ENCODE results near the gene ARL6IP4.
"Not testable (repeated sequence)": the region's sequence is repeated elsewhere in the genome, so short reads cannot be mapped to it uniquely, and the experiment has no call there.

ARL6IP4 gene

DNA sequence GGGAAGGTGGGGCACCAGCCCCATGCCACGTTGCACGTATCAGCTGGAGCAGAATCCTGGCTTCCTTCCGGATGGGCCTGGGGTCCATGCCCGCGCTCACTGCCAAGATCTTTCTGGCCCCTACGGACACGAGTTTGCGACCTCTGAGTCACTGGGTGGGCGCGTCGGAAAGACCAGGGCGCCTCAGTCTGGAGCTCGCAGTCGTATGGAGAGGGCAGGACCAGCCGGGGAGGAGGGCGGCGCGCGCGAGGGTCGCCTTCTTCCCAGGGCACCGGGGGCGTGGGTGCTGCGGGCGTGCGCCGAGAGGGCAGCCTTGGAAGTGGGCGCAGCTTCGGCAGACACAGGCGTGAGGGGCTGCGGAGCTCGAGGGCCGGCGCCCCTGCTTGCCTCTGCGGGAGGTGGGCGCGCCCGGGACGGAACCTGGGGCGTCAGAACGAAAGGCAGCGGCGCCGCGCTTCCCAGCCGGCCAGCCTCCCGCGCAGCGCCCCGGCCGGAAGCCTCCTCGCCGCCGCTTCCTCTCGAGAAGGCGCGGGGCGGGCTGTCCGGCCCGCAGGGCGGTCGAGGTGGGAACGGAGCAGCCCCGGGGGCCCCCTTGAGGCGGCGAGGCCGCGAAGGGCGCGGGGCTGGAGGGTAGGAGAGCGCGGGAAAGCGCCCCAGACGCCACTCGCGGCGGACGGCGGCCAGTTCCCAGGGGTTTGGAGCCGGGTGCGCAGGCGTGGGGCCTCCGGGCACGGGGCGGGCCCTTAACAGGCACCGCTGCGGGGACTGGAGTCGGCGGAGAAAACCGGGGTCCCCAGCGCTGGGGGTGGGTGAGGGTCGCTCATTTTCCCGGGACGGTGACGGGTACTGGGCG, at the start of gene ARL6IP4:
TSS of gene ARL6IP4 (plus strand) at position 499 of the 853 bp plus-strand sequence. CDS start 459 bp downstream, outside the sequence.
- peak within 1 kb of the TSS; percentile 99 for H3K4me3 ChIP-seq
- TF ChIP-seq Cebpa-rat (IDR thresholded peaks at IDR 0.05) = no peak
- peaks cover 85% of the 10 kb centered on the region for H3K4me1 ChIP-seq
- peak within 1 kb of the TSS; percentile 97 for H3K4me2 ChIP-seq
- H3K9me3 ChIP-seq = no peaks in the 10 kb centered on the region
- H3K36me3 ChIP-seq = peaks cover 61% of the 10 kb centered on the region
- peaks cover 46% of the 10 kb centered on the region for H4K20me1 ChIP-seq
- H3K27ac ChIP-seq = peak within 1 kb of the TSS; percentile 95
- peak within 1 kb of the TSS; percentile 97 for H3K9ac ChIP-seq
- no peaks in the 10 kb centered on the region for H3K27me3 ChIP-seq

- Histone ChIP-seq H3K36me3 (peaks cover 48% of the 10 kb centered on the region), H3K4me2 (peak overlapping the region; percentile 37), H3K9ac (no peak overlapping the region), H3K27me3 (no peaks in the 10 kb centered on the region), H4K20me1 (no peaks in the 10 kb centered on the region), H3K4me3 (no peak overlapping the region), H3K9me3 (no peaks in the 10 kb centered on the region), H3K27ac (no peak overlapping the region), H3K4me1 (peaks cover 42% of the 10 kb centered on the region)
- no peak for TF ChIP-seq Cebpa-rat (IDR thresholded peaks at IDR 0.05)
Observed at GRCh38 chr12:122932207-122932606, 48.3 kb upstream of the ARL6IP4 start.

DNA sequence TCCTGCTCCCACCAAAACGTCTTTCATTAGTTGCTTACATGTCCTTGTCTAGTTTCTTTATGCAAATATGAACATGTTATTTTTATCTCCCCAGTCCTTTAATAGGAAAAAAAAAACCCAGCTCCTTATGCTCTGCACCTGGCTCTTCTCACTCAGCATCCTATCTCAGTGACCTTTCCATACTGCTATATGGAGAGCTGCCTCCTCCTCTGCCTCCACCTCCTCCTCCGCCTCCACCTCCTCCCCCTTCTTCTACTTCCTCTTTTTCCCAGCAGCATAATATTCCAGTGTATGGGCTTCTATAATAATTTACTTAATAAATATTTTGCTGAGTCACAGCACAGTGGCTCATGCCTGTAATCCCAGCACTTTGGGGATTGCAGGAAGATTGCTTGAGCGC, 45.8 kb upstream of the ARL6IP4 start:
- Histone ChIP-seq H3K27me3 (no peaks in the 10 kb centered on the region), H3K4me3 (no peak overlapping the region), H3K36me3 (peaks cover 56% of the 10 kb centered on the region), H3K4me2 (no peak overlapping the region), H3K27ac (no peak overlapping the region), H3K9me3 (no peaks in the 10 kb centered on the region), H3K9ac (no peak overlapping the region), H4K20me1 (no peaks in the 10 kb centered on the region), H3K4me1 (peaks cover 23% of the 10 kb centered on the region)
- TF ChIP-seq Cebpa-rat (IDR thresholded peaks at IDR 0.05) = no peak

DNA sequence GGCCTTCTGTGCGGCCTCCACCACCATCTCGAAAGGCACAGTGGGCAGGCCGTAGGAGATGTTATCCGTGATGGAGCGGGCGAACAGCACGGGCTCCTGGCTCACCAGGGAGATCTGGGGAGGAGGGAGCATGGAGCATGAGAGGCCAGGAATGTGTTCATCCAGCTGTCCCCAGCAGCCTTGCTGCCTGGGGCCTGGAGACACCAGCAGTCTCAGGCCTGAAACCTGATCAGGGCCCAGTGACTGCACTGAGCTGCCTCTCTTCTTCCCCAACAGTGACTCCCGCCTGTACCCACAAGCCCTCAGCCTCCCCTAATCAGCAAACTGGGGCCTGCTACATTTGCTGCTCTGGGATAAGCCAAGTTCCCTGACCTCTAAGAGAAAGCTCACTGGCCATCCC, 45.2 kb upstream of the ARL6IP4 start:
- Histone ChIP-seq H3K4me3 (no peak overlapping the region), H3K27me3 (no peaks in the 10 kb centered on the region), H3K36me3 (peaks cover 54% of the 10 kb centered on the region), H3K4me1 (peaks cover 17% of the 10 kb centered on the region), H3K9ac (no peak overlapping the region), H3K27ac (no peak overlapping the region), H4K20me1 (no peaks in the 10 kb centered on the region), H3K9me3 (no peaks in the 10 kb centered on the region), H3K4me2 (no peak overlapping the region)
- TF ChIP-seq Cebpa-rat (IDR thresholded peaks at IDR 0.05) = no peak

- Histone ChIP-seq H3K4me3 (no peak overlapping the region), H3K27ac (no peak overlapping the region), H3K4me1 (peaks cover 12% of the 10 kb centered on the region), H3K4me2 (no peak overlapping the region), H3K9ac (no peak overlapping the region), H3K27me3 (no peaks in the 10 kb centered on the region), H4K20me1 (no peaks in the 10 kb centered on the region), H3K9me3 (no peaks in the 10 kb centered on the region), H3K36me3 (peaks cover 41% of the 10 kb centered on the region)
- no peak for TF ChIP-seq Cebpa-rat (IDR thresholded peaks at IDR 0.05)
Observed at GRCh38 chr12:122937622-122938091, 42.8 kb upstream of the ARL6IP4 start.

- Histone ChIP-seq H3K9me3 (no peaks in the 10 kb centered on the region), H3K4me2 (no peak overlapping the region), H4K20me1 (no peaks in the 10 kb centered on the region), H3K9ac (no peak overlapping the region), H3K36me3 (peaks cover 36% of the 10 kb centered on the region), H3K4me1 (peaks cover 23% of the 10 kb centered on the region), H3K27me3 (no peaks in the 10 kb centered on the region), H3K27ac (no peak overlapping the region), H3K4me3 (no peak overlapping the region)
- no peak for TF ChIP-seq Cebpa-rat (IDR thresholded peaks at IDR 0.05)
Observed at GRCh38 chr12:122939125-122939524, 41.4 kb upstream of the ARL6IP4 start.

DNA sequence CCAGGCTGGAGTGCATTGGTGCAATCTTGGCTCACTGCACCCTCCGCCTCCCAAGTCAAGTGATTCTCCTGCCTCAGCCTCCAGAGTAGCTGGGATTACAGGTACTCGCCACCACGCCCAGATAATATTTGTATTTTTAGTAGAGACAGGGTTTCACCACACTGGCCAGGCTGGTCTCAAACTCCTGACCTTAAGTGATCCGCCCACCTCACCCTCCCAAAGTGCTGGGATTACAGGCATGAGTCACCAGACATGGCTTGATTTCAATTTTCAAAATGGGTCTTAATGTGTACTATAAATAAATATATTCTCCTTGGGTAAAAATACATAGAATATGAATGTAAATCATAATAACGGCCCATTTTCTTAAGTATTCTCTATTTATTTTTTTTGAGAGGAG, 39.1 kb upstream of the ARL6IP4 start:
- H3K4me3 ChIP-seq, H3K4me2 ChIP-seq, H3K27ac ChIP-seq, H3K9ac ChIP-seq, H3K27me3 ChIP-seq, H3K9me3 ChIP-seq, H4K20me1 ChIP-seq: not testable (repeated sequence)
- H3K4me1 ChIP-seq = peaks cover 41% of the 10 kb centered on the region
- peaks cover 25% of the 10 kb centered on the region for H3K36me3 ChIP-seq

DNA sequence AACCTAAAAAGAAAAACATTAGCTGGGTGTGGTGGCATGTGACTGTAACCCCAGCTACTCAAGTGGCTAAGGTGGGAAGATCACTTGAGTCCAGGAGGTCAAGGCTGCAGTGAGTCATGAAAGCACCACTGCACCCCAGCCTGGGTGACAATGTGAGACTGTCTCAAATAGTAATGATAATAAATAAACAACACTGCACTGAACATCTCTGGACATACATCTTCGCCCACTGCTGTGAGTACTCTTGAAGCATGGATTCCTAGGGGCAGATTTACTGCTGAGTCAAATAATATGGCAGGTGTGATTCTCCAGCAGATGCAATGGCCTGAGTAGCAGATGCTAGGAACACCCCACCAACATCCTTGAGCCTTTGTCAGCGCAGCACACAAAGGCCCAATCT, 37.8 kb upstream of the ARL6IP4 start:
- peak overlapping the region; percentile 61 for H3K4me2 ChIP-seq
- H4K20me1 ChIP-seq = no peaks in the 10 kb centered on the region
- peak overlapping the region; percentile 49 for H3K27ac ChIP-seq
- H3K9ac ChIP-seq = peak overlapping the region; percentile 25; the same call in 1 of the 2 replicates
- no peaks in the 10 kb centered on the region for H3K9me3 ChIP-seq
- no peak overlapping the region for H3K4me3 ChIP-seq
- TF ChIP-seq Cebpa-rat (IDR thresholded peaks at IDR 0.05) = no peak
- peaks cover 54% of the 10 kb centered on the region for H3K4me1 ChIP-seq
- H3K27me3 ChIP-seq = no peaks in the 10 kb centered on the region
- H3K36me3 ChIP-seq = peaks cover 15% of the 10 kb centered on the region

- peak overlapping the region; percentile 61 for H3K4me2 ChIP-seq
- peaks cover 60% of the 10 kb centered on the region for H3K4me1 ChIP-seq
- TF ChIP-seq Cebpa-rat (IDR thresholded peaks at IDR 0.05) = no peak
- H3K9me3 ChIP-seq = no peaks in the 10 kb centered on the region
- H4K20me1 ChIP-seq = no peaks in the 10 kb centered on the region
- H3K27me3 ChIP-seq = no peaks in the 10 kb centered on the region
- no peak overlapping the region for H3K4me3 ChIP-seq
- H3K9ac ChIP-seq = peak overlapping the region; percentile 64; the same call in 1 of the 2 replicates
- H3K27ac ChIP-seq = peak overlapping the region; percentile 49
- H3K36me3 ChIP-seq = peaks cover 10% of the 10 kb centered on the region
Observed at GRCh38 chr12:122943196-122943595, 37.3 kb upstream of the ARL6IP4 start.

Measured in BLaER1 (cell line).